ENCODE results near the gene EMP2.

DNA sequence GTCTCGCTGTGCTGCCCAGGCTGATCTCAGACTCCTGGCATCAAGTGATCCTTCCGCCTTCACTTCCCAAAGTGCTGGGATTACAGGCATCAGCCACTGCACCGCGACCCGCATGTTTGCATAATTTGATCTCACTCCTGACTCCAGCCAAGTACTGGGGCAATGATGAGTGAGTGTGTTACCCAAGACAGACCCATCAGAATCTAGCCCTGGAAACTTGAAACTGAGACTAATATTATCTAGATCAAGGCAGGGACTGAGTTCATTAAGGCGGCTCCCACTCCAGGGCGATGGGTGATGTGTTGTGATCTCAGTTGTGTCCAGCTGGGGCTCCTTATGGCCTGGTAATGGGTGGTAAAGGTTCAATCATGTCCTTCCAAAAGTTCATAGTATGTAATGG, 53.4 kb downstream of the EMP2 start:
- no peak for TF ChIP-seq TAF1 (IDR thresholded peaks at IDR 0.05; ENCODE audit: low read depth, low read length)
- no peak for TF ChIP-seq POLR2AphosphoS5 (IDR thresholded peaks at IDR 0.05; ENCODE audit: low read depth, low read length)
